Lung (tissue), 12 donors: ENCODE data around the gene ALCAM. TPM values are rescaled to one million over a fixed set of nuclear protein-coding genes. Genes with fewer than 3 reads are reported as not detected.

ENCODE experiments used
- ATAC-seq: fragments of 200-7000 bp; cut with Tn5 transposase; one replicate; pipeline ENCODE4 v1.9.1; 2020; ENCODE audit warnings: moderate number of reproducible peaks; ENCODE audit not compliant: insufficient read depth, low FRiP score
- DNase-seq, 3 donors: peaks; one replicate each; pipeline ENCODE4 v3.0.0-alpha.2; 2013 to 2017
- H3K27ac ChIP-seq, 2 donors: one replicate each; pipeline ENCODE4 v1.5.1; 2013; ENCODE audit warnings: mild to moderate bottlenecking in 2 of 2, moderate library complexity in 2 of 2, control low read depth in 1 of 2, inconsistent platforms in 1 of 2, low read depth in 1 of 2, low read length in 1 of 2
- H3K27me3 ChIP-seq, 3 donors: one replicate each; pipeline ENCODE4 v1.5.1; 2013; ENCODE audit warnings: low read length in 2 of 3; ENCODE audit not compliant: control insufficient read depth in 3 of 3, insufficient read depth in 3 of 3
- H3K36me3 ChIP-seq, 4 donors: one replicate each; pipeline ENCODE4 v1.5.1; 2013; ENCODE audit warnings: low read length in 4 of 4, mild to moderate bottlenecking in 1 of 4, moderate library complexity in 1 of 4; ENCODE audit not compliant: control insufficient read depth in 4 of 4, insufficient read depth in 4 of 4
- H3K4me1 ChIP-seq, 5 donors: one replicate each; pipeline ENCODE4 v1.5.1; 2013; ENCODE audit warnings: low read length in 5 of 5, mild to moderate bottlenecking in 2 of 5, moderate library complexity in 1 of 5; ENCODE audit not compliant: control insufficient read depth in 5 of 5, insufficient read depth in 5 of 5
- H3K4me3 ChIP-seq: one replicate; pipeline ENCODE4 v1.5.1; 2013; ENCODE audit warnings: mild to moderate bottlenecking, control low read depth, moderate library complexity
- H3K9ac ChIP-seq, 2 donors: one replicate each; pipeline ENCODE4 v1.5.1; 2013; ENCODE audit warnings: low read length in 2 of 2, control low read depth in 1 of 2; ENCODE audit not compliant: insufficient read depth in 1 of 2
- H3K9me3 ChIP-seq, 4 donors: one replicate each; pipeline ENCODE4 v1.5.1; 2013; ENCODE audit warnings: low read length in 3 of 4, mild to moderate bottlenecking in 1 of 4, moderate library complexity in 1 of 4; ENCODE audit not compliant: control insufficient read depth in 4 of 4, insufficient read depth in 3 of 4
- WGBS, 2 donors: extraction: QIAGEN DNeasy Blood & Tissue Kit; methylation state at CpG; one replicate each; pipeline ENCODE4 v1.1.7; 2013; 5-methylcytosine and 5-hydroxymethylcytosine counted together
- polyA plus RNA-seq, 2 donors: library from polyadenylated mRNA; stranded (reverse); fragments of 200-250 nt; gene quantifications; one replicate each; pipeline ENCODE4 v1.2.1, GENCODE V29; 2013
- total RNA-seq, 2 donors: library from RNA; depleted of rRNA in 1 of 2; stranded (reverse); fragments of >200 nt in 1 of 2; gene quantifications; one replicate each; pipeline ENCODE4 v1.2.1, GENCODE V29; 2014 to 2021
- TF ChIP-seq, protein P1 (sequence below): IDR thresholded peaks from 2 replicates; pipeline ENCODE4 v1.5.1; 2012; ENCODE audit warnings: mild to moderate bottlenecking; ENCODE audit errors: control extremely low read depth, extremely low read depth
- donor health status: control.
- donor health status: control.
- donor health status: Bipolar disorder and iron deficiency.
- donor health status: healthy.
- donor health status: DM: yes; HTN: yes; CAD: no.

The ALCAM gene
- total and polyA plus RNA-seq, 4 donors = 55.9 to 252 (median 109) TPM

DNA sequence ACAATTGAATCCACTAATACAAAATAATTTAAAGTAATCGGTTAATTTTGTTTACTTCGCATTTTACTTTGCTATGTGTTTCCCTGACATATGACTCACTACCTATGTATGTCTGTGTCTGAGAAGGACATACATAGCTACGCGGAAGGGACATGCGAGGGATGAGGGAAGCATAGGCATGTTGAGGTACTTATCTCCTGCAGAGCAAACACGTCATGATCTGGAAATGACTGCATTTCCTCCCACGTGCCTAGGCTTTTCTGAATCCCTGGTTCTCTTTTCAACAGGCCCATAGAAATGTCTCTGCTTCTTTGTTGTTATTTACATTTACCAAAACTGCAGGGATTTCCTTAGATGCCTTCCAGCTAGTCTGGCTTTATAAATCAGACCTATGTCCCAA is 27.5 kb downstream of the ALCAM start:
- no peaks in the 10 kb centered on the region for H3K36me3 ChIP-seq
- 86 to 89% methylated on average over 7 of the region's 7 CpGs for WGBS, 2 donors
- TF ChIP-seq, protein P1, sequence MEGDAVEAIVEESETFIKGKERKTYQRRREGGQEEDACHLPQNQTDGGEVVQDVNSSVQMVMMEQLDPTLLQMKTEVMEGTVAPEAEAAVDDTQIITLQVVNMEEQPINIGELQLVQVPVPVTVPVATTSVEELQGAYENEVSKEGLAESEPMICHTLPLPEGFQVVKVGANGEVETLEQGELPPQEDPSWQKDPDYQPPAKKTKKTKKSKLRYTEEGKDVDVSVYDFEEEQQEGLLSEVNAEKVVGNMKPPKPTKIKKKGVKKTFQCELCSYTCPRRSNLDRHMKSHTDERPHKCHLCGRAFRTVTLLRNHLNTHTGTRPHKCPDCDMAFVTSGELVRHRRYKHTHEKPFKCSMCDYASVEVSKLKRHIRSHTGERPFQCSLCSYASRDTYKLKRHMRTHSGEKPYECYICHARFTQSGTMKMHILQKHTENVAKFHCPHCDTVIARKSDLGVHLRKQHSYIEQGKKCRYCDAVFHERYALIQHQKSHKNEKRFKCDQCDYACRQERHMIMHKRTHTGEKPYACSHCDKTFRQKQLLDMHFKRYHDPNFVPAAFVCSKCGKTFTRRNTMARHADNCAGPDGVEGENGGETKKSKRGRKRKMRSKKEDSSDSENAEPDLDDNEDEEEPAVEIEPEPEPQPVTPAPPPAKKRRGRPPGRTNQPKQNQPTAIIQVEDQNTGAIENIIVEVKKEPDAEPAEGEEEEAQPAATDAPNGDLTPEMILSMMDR = no peak
- H3K4me3 ChIP-seq = no peak overlapping the region
- no peaks in the 10 kb centered on the region for H3K9me3 ChIP-seq
- no peak overlapping the region for H3K9ac ChIP-seq
- DNase-seq (no peak), ATAC-seq (no peak)
- no peaks in the 10 kb centered on the region for H3K27me3 ChIP-seq
- H3K27ac ChIP-seq = no peak overlapping the region
- peaks cover 0 to 4% (median 0%) of the 10 kb centered on the region in 5 donors for H3K4me1 ChIP-seq

DNA sequence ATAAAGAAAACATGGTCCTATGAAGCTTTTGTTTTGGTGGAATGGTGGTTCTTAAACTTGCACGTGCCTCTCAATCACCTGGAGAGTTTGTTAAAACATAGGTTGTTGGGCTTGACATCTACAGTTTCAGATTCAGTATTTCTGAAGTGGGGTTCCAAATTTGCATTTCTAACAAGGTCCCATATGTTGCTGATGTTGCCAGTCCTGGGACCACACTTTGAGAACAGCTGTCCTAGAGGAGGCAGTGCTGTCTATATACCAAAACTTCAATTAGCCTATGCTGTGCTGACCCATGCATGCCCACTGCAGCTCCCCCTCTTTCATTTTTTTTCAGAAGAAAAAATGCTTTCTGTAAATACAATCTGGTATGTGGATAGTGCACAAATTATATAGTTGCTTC is 31.3 kb downstream of the ALCAM start:
- H3K9ac ChIP-seq = no peak overlapping the region
- no peak for ATAC-seq
- DNase-seq = no peak
- H3K36me3 ChIP-seq = no peaks in the 10 kb centered on the region
- H3K9me3 ChIP-seq = peaks cover 0 to 5% (median 0%) of the 10 kb centered on the region in 4 donors
- no peak overlapping the region for H3K27ac ChIP-seq
- H3K4me1 ChIP-seq = peaks cover 0 to 5% (median 0%) of the 10 kb centered on the region in 5 donors
- H3K4me3 ChIP-seq = no peak overlapping the region
- TF ChIP-seq, protein P1 = no peak
- H3K27me3 ChIP-seq = no peaks in the 10 kb centered on the region
- WGBS, 2 donors = 75 to 97% methylated on average over 1 of the region's 1 CpG

DNA sequence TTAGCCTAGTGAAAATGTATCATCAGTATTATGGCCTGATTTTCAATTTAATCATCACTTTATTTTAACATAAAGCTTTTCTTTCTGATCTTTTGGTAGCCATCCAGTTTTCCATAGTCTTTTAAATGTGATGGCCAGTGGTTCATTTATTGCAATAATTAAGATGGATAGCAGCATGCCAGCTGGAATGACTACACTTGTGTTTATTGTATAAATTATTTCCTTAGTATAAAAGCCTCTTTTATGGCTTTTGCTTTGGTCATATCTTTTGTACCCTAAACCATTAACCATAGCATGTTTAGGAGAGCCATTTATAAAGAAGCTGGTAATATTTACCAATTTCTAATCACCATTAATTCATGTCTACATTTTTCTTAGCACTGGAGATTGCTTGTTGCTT is 31.7 kb downstream of the ALCAM start:
- TF ChIP-seq, protein P1 = no peak
- peaks cover 0 to 2% (median 0%) of the 10 kb centered on the region in 4 donors for H3K36me3 ChIP-seq
- ATAC-seq = no peak

DNA sequence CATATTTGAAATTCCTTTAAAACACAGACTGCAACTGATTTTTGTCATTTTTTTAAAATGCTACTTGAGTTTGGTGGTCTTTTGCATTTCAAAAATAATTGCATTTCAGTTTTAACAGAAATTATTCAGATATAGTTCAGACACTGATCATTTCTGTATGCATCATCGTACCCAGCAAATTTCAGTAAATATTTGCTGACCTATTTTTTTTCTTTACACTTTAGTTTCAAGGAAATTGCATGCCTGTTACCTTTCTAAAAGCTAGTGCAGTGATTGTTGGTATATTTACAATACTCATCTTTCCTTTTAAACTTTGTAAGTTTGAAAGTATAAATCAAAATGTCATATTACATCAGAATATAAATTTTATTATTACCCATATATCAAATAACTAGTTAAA is 32.4 kb downstream of the ALCAM start:
- Histone ChIP-seq H3K27me3 (no peaks in the 10 kb centered on the region), H3K9me3 (peaks cover 0 to 9% (median under 1%) of the 10 kb centered on the region in 4 donors), H3K27ac (no peak overlapping the region), H3K4me1 (peaks cover 0 to 5% (median 0%) of the 10 kb centered on the region in 5 donors), H3K9ac (no peak overlapping the region), H3K36me3 (peaks cover 0 to 2% (median 0%) of the 10 kb centered on the region in 4 donors), H3K4me3 (no peak overlapping the region)
- DNase-seq (no peak), ATAC-seq (no peak)
- 61 to 86% methylated on average over 1 of the region's 1 CpG for WGBS, 2 donors
- TF ChIP-seq, protein P1 = no peak

More for the DNA sequence above, 31.7 kb downstream of the ALCAM start:
- Histone ChIP-seq H3K27me3 (no peaks in the 10 kb centered on the region), H3K4me3 (no peak overlapping the region), H3K9me3 (peaks cover 0 to 9% (median 0%) of the 10 kb centered on the region in 4 donors), H3K4me1 (peaks cover 0 to 5% (median 0%) of the 10 kb centered on the region in 5 donors), H3K27ac (no peak overlapping the region), H3K9ac (no peak overlapping the region)
- DNase-seq = peak in 2 of 3 donors; percentile 15 to 41
